ENCODE measurements around the gene UQCRQ.

GRCh38 chr5:132884548-132884947 is 18.1 kb downstream of the UQCRQ start:
- TF ChIP-seq CTCF (IDR thresholded peaks at IDR 0.05) = no peak
- no peak for TF ChIP-seq GABPA (IDR thresholded peaks at IDR 0.05; ENCODE audit: low read depth)
- TF ChIP-seq EP300 (IDR thresholded peaks at IDR 0.05; ENCODE audit: borderline replicate concordance in 1 of 2, low read depth in 1 of 2, low read length in 1 of 2) = no peak
- no peak for TF ChIP-seq TEAD4 (IDR thresholded peaks at IDR 0.05; ENCODE audit: borderline replicate concordance, insufficient read depth)
- no peak for TF ChIP-seq MXI1 (IDR thresholded peaks at IDR 0.05; ENCODE audit: low read depth, low read length)
- TF ChIP-seq RCOR1 (IDR thresholded peaks at IDR 0.05; ENCODE audit: low read length) = no peak
- TF ChIP-seq TCF12 (IDR thresholded peaks at IDR 0.05) = no peak

Measured in SK-N-SH (cell line).